Ovary (tissue), 3 donors: ENCODE measurements around the gene ZNF678.

Experiments
- EP300 ChIP-seq: sonication (generic); formaldehyde crosslinking; IDR thresholded peaks from one replicate; pipeline ENCODE4 v1.6.1; 2017; ENCODE audit warnings: antibody characterized with exemption
- POLR2A ChIP-seq: fragments of 450-650 bp; IDR thresholded peaks from one replicate; pipeline ENCODE4 v1.6.1; 2017; ENCODE audit warnings: antibody characterized with exemption, mild to moderate bottlenecking, moderate library complexity
- TF ChIP-seq, protein P1 (sequence below), 3 donors: fragments of 450-650 bp in 2 of 3; fragments of 200-600 bp in 1 of 3; IDR thresholded peaks; one replicate each; pipeline versions ENCODE4 v1.5.1 to v1.8.0; 2016 to 2022; ENCODE audit warnings: antibody characterized with exemption in 3 of 3, mild to moderate bottlenecking in 1 of 3
- donor health status: DM: no; HTN: no; CAD: no.

DNA sequence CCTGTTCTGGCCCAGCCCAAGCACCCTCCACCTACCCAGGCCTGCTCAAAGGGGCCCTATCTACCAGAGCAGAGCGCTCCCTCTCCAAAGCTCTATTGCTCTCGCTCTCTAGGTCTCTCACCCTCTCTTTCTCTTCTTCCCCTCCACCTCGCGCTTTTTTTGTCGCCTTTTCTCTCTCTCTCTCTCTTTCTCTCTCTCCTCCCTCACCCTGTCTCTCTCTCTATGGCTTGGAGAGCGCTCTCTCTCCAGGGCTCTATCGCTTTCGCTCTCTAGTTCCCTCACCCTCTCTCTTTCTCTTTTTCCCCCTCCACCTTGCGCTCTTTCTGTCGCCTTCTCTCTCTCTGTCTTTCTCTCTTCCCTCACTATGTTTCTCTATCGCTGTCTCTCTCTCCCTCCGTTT is 3.4 kb upstream of the ZNF678 start:
- TF ChIP-seq, protein P1, sequence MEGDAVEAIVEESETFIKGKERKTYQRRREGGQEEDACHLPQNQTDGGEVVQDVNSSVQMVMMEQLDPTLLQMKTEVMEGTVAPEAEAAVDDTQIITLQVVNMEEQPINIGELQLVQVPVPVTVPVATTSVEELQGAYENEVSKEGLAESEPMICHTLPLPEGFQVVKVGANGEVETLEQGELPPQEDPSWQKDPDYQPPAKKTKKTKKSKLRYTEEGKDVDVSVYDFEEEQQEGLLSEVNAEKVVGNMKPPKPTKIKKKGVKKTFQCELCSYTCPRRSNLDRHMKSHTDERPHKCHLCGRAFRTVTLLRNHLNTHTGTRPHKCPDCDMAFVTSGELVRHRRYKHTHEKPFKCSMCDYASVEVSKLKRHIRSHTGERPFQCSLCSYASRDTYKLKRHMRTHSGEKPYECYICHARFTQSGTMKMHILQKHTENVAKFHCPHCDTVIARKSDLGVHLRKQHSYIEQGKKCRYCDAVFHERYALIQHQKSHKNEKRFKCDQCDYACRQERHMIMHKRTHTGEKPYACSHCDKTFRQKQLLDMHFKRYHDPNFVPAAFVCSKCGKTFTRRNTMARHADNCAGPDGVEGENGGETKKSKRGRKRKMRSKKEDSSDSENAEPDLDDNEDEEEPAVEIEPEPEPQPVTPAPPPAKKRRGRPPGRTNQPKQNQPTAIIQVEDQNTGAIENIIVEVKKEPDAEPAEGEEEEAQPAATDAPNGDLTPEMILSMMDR (IDR thresholded peaks at IDR 0.05) = no peak
- TF ChIP-seq POLR2A = no peak
- TF ChIP-seq EP300 = no peak
